Astrocyte (in vitro differentiated cells and primary cell): Measurements from ENCODE around the gene TWSG1.

Source experiments
- EZH2 ChIP-seq: IDR thresholded peaks from 2 replicates; pipeline ENCODE4 v1.6.1; 2012; ENCODE audit warnings: mild to moderate bottlenecking, low read length, inconsistent platforms; ENCODE audit not compliant: insufficient read depth
- TF ChIP-seq, protein P1 (sequence below): IDR thresholded peaks from 2 replicates; pipeline ENCODE4 v1.5.1; 2011; ENCODE audit warnings: low read depth, mild to moderate bottlenecking, inconsistent platforms, low read length, moderate library complexity; ENCODE audit not compliant: insufficient read depth

DNA sequence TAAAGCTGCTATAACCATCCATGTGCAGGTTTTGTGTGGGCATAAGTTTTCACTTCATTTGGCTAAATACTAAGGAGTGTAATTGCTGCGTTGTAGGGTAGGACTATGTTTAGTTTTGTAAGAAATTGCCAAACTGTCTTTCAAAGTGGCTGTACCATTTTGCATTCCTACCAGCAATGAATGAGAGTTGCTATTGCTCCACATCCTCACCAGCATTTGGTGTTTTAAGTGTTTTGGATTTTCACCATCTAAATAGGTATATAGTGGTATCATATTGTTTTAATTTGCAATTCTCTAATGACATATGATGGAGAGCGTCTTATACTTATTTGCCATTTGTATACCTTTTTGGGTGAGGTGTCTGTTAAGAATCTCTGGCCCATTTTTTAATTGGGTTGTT is 12.2 kb downstream of the TWSG1 start:
- TF ChIP-seq, protein P1, sequence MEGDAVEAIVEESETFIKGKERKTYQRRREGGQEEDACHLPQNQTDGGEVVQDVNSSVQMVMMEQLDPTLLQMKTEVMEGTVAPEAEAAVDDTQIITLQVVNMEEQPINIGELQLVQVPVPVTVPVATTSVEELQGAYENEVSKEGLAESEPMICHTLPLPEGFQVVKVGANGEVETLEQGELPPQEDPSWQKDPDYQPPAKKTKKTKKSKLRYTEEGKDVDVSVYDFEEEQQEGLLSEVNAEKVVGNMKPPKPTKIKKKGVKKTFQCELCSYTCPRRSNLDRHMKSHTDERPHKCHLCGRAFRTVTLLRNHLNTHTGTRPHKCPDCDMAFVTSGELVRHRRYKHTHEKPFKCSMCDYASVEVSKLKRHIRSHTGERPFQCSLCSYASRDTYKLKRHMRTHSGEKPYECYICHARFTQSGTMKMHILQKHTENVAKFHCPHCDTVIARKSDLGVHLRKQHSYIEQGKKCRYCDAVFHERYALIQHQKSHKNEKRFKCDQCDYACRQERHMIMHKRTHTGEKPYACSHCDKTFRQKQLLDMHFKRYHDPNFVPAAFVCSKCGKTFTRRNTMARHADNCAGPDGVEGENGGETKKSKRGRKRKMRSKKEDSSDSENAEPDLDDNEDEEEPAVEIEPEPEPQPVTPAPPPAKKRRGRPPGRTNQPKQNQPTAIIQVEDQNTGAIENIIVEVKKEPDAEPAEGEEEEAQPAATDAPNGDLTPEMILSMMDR: no peak
- no peak for TF ChIP-seq EZH2
